ENCODE measurements around the gene INHBB.
"Not testable (repeated sequence)": the region's sequence is repeated elsewhere in the genome, so short reads cannot be mapped to it uniquely, and the experiment has no call there.

The INHBB gene

GRCh38 chr2:120388222-120389035 lies 42.5 kb downstream of the INHBB start:
- H3K4me2 ChIP-seq (ENCODE audit: low read length), result no peak overlapping the region
- H3K27me3 ChIP-seq (ENCODE audit: control insufficient read depth, insufficient read depth, low read length), result peaks cover 43% of the 10 kb centered on the region
- H3K4me3 ChIP-seq (ENCODE audit: low read length), result no peak overlapping the region
- H3K9me3 ChIP-seq (replicated peaks; ENCODE audit: low read length), result no peaks in the 10 kb centered on the region
- no peak overlapping the region for H3K9ac ChIP-seq (ENCODE audit: low read depth, low read length)
- H3K4me1 ChIP-seq (ENCODE audit: control insufficient read depth, insufficient read depth, low read length), result no peaks in the 10 kb centered on the region
- no peaks in the 10 kb centered on the region for H3K36me3 ChIP-seq (ENCODE audit: insufficient read depth, low read length)

GRCh38 chr2:120389036-120389391 lies 43.1 kb downstream of the INHBB start:
- no peaks in the 10 kb centered on the region for H3K4me1 ChIP-seq (ENCODE audit: control insufficient read depth, insufficient read depth, low read length)
- H3K36me3 ChIP-seq (ENCODE audit: insufficient read depth, low read length), result no peaks in the 10 kb centered on the region
- no peak overlapping the region for H3K4me2 ChIP-seq (ENCODE audit: low read length)
- H3K4me3 ChIP-seq (ENCODE audit: low read length), result no peak overlapping the region
- H3K27me3 ChIP-seq (ENCODE audit: control insufficient read depth, insufficient read depth, low read length), result peaks cover 45% of the 10 kb centered on the region
- H3K9me3 ChIP-seq (replicated peaks; ENCODE audit: low read length), result no peaks in the 10 kb centered on the region
- H3K9ac ChIP-seq (ENCODE audit: low read depth, low read length), result no peak overlapping the region

GRCh38 chr2:120390381-120391055 lies 44.6 kb downstream of the INHBB start:
- no peak overlapping the region for H3K9ac ChIP-seq (ENCODE audit: low read depth, low read length)
- no peak overlapping the region for H3K4me3 ChIP-seq (ENCODE audit: low read length)
- H3K4me2 ChIP-seq (ENCODE audit: low read length), result no peak overlapping the region
- H3K9me3 ChIP-seq (replicated peaks; ENCODE audit: low read length), result no peaks in the 10 kb centered on the region
- no peaks in the 10 kb centered on the region for H3K4me1 ChIP-seq (ENCODE audit: control insufficient read depth, insufficient read depth, low read length)
- H3K27me3 ChIP-seq (ENCODE audit: control insufficient read depth, insufficient read depth, low read length), result peaks cover 55% of the 10 kb centered on the region
- H3K36me3 ChIP-seq (ENCODE audit: insufficient read depth, low read length), result no peaks in the 10 kb centered on the region

- H3K27me3 ChIP-seq (ENCODE audit: control insufficient read depth, insufficient read depth, low read length), result peaks cover 56% of the 10 kb centered on the region
- not testable (repeated sequence) for H3K4me2 ChIP-seq (ENCODE audit: low read length)
Measured at GRCh38 chr2:120391382-120391781, 45.4 kb downstream of the INHBB start.

GRCh38 chr2:120391911-120392665 lies 46.2 kb downstream of the INHBB start:
- H3K27me3 ChIP-seq (ENCODE audit: control insufficient read depth, insufficient read depth, low read length), result peaks cover 63% of the 10 kb centered on the region
- H3K9me3 ChIP-seq (replicated peaks; ENCODE audit: low read length), result no peaks in the 10 kb centered on the region
- H3K4me1 ChIP-seq (ENCODE audit: control insufficient read depth, insufficient read depth, low read length), result no peaks in the 10 kb centered on the region

More at GRCh38 chr2:120391382-120391781, 45.4 kb downstream of the INHBB start:
- H3K36me3 ChIP-seq (ENCODE audit: insufficient read depth, low read length); H3K9ac ChIP-seq (ENCODE audit: low read depth, low read length); H3K9me3 ChIP-seq (replicated peaks; ENCODE audit: low read length); H3K4me3 ChIP-seq (ENCODE audit: low read length); H3K4me1 ChIP-seq (ENCODE audit: control insufficient read depth, insufficient read depth, low read length): not testable (repeated sequence)

GRCh38 chr2:120392923-120393322 lies 47.0 kb downstream of the INHBB start:
- Histone ChIP-seq H3K4me1 (ENCODE audit: control insufficient read depth, insufficient read depth, low read length) (peaks cover 4% of the 10 kb centered on the region), H3K4me3 (ENCODE audit: low read length) (no peak overlapping the region), H3K36me3 (ENCODE audit: insufficient read depth, low read length) (no peaks in the 10 kb centered on the region), H3K27me3 (ENCODE audit: control insufficient read depth, insufficient read depth, low read length) (peaks cover 59% of the 10 kb centered on the region), H3K9ac (ENCODE audit: low read depth, low read length) (no peak overlapping the region), H3K4me2 (ENCODE audit: low read length) (no peak overlapping the region), H3K9me3 (replicated peaks; ENCODE audit: low read length) (no peaks in the 10 kb centered on the region)

More at GRCh38 chr2:120391911-120392665, 46.2 kb downstream of the INHBB start:
- H3K4me2 ChIP-seq (ENCODE audit: low read length), result no peak overlapping the region
- H3K9ac ChIP-seq (ENCODE audit: low read depth, low read length), result no peak overlapping the region
- no peak overlapping the region for H3K4me3 ChIP-seq (ENCODE audit: low read length)
- no peaks in the 10 kb centered on the region for H3K36me3 ChIP-seq (ENCODE audit: insufficient read depth, low read length)

- Histone ChIP-seq H3K36me3 (ENCODE audit: insufficient read depth, low read length) (no peaks in the 10 kb centered on the region), H3K4me3 (ENCODE audit: low read length) (no peak overlapping the region), H3K4me1 (ENCODE audit: control insufficient read depth, insufficient read depth, low read length) (peaks cover 6% of the 10 kb centered on the region), H3K9ac (ENCODE audit: low read depth, low read length) (no peak overlapping the region), H3K27me3 (ENCODE audit: control insufficient read depth, insufficient read depth, low read length) (peaks cover 59% of the 10 kb centered on the region), H3K4me2 (ENCODE audit: low read length) (no peak overlapping the region), H3K9me3 (replicated peaks; ENCODE audit: low read length) (no peaks in the 10 kb centered on the region)
Measured at GRCh38 chr2:120393456-120393855, 47.5 kb downstream of the INHBB start.

GRCh38 chr2:120394764-120395163 lies 48.8 kb downstream of the INHBB start:
- Histone ChIP-seq H3K27me3 (ENCODE audit: control insufficient read depth, insufficient read depth, low read length) (peaks cover 57% of the 10 kb centered on the region), H3K4me2 (ENCODE audit: low read length) (no peak overlapping the region), H3K9me3 (replicated peaks; ENCODE audit: low read length) (no peaks in the 10 kb centered on the region), H3K36me3 (ENCODE audit: insufficient read depth, low read length) (no peaks in the 10 kb centered on the region), H3K4me3 (ENCODE audit: low read length) (no peak overlapping the region), H3K9ac (ENCODE audit: low read depth, low read length) (no peak overlapping the region), H3K4me1 (ENCODE audit: control insufficient read depth, insufficient read depth, low read length) (peaks cover 6% of the 10 kb centered on the region)

- Histone ChIP-seq H3K9ac (ENCODE audit: low read depth, low read length) (no peak overlapping the region), H3K27me3 (ENCODE audit: control insufficient read depth, insufficient read depth, low read length) (peaks cover 56% of the 10 kb centered on the region), H3K36me3 (ENCODE audit: insufficient read depth, low read length) (no peaks in the 10 kb centered on the region), H3K4me2 (ENCODE audit: low read length) (no peak overlapping the region), H3K4me1 (ENCODE audit: control insufficient read depth, insufficient read depth, low read length) (peaks cover 6% of the 10 kb centered on the region), H3K4me3 (ENCODE audit: low read length) (no peak overlapping the region), H3K9me3 (replicated peaks; ENCODE audit: low read length) (no peaks in the 10 kb centered on the region)
Measured at GRCh38 chr2:120395221-120396012, 49.5 kb downstream of the INHBB start.

- H3K9ac ChIP-seq (ENCODE audit: low read depth, low read length), result no peak overlapping the region
- H3K36me3 ChIP-seq (ENCODE audit: insufficient read depth, low read length), result no peaks in the 10 kb centered on the region
- peaks cover 58% of the 10 kb centered on the region for H3K27me3 ChIP-seq (ENCODE audit: control insufficient read depth, insufficient read depth, low read length)
- peaks cover 6% of the 10 kb centered on the region for H3K4me1 ChIP-seq (ENCODE audit: control insufficient read depth, insufficient read depth, low read length)
- no peak overlapping the region for H3K4me3 ChIP-seq (ENCODE audit: low read length)
- H3K4me2 ChIP-seq (ENCODE audit: low read length), result no peak overlapping the region
- H3K9me3 ChIP-seq (replicated peaks; ENCODE audit: low read length), result no peaks in the 10 kb centered on the region
Measured at GRCh38 chr2:120396013-120396860, 50.3 kb downstream of the INHBB start.

All from skeletal muscle satellite cell (primary cell).